Activated CD8-positive, alpha-beta T cell treated with anti-CD3 and anti-CD28 coated beads, Interleukin-2, amount 10 ng/mL, durations not matched to agents 7 days and 5 days (primary cell): ENCODE results near the gene YOD1. TPM values are rescaled to one million over a fixed set of nuclear protein-coding genes. Genes with fewer than 3 reads are reported as not detected.
A peak's percentile ranks its signal among the peaks of the same experiment; 100 is the strongest.

Experiments
- ATAC-seq: fragments of 150-1000 bp; cut with Tn5 transposase; one replicate; pipeline ENCODE4 v1.10.0; 2021; ENCODE audit warnings: moderate library complexity
- CTCF ChIA-PET: fragments of 350-600 bp; sonication (Branson Sonifier 250); formaldehyde crosslinking; loops from one replicate; lab custom pipeline; 2021; ENCODE audit warnings: antibody characterized with exemption; lab: Charles Lee
- POLR2A ChIA-PET: fragments of 350-600 bp; sonication (Branson Sonifier 250); formaldehyde crosslinking; loops from one replicate; lab custom pipeline; 2021; ENCODE audit warnings: antibody characterized with exemption; lab: Charles Lee
- DNase-seq: peaks from one replicate; pipeline ENCODE4 v3.0.0-alpha.2; 2020
- H3K27ac Mint-ChIP-seq: one replicate; pipeline ENCODE4 v1.8.0; 2021; ENCODE audit warnings: mild to moderate bottlenecking, mixed read lengths
- H3K27me3 Mint-ChIP-seq: one replicate; pipeline ENCODE4 v1.8.0; 2021; ENCODE audit warnings: low read depth, mixed read lengths
- H3K36me3 Mint-ChIP-seq: one replicate; pipeline ENCODE4 v1.8.0; 2021; ENCODE audit warnings: low read depth, mixed read lengths
- H3K4me1 Mint-ChIP-seq: one replicate; pipeline ENCODE4 v1.8.0; 2021; ENCODE audit warnings: low read depth, mixed read lengths
- H3K4me3 Mint-ChIP-seq: one replicate; pipeline ENCODE4 v1.8.0; 2021; ENCODE audit warnings: mild to moderate bottlenecking, mixed read lengths
- H3K9me3 Mint-ChIP-seq: one replicate; pipeline ENCODE4 v1.8.0; 2022; ENCODE audit warnings: mixed read lengths; ENCODE audit not compliant: insufficient read depth
- total RNA-seq, 2 experiments: library from RNA; stranded (reverse); gene quantifications; one replicate each; pipeline ENCODE4 v1.2.3, GENCODE V29; 2021

The YOD1 gene
- total RNA-seq, 2 experiments from 2014 or later: 7.7 to 8.7 TPM

DNA sequence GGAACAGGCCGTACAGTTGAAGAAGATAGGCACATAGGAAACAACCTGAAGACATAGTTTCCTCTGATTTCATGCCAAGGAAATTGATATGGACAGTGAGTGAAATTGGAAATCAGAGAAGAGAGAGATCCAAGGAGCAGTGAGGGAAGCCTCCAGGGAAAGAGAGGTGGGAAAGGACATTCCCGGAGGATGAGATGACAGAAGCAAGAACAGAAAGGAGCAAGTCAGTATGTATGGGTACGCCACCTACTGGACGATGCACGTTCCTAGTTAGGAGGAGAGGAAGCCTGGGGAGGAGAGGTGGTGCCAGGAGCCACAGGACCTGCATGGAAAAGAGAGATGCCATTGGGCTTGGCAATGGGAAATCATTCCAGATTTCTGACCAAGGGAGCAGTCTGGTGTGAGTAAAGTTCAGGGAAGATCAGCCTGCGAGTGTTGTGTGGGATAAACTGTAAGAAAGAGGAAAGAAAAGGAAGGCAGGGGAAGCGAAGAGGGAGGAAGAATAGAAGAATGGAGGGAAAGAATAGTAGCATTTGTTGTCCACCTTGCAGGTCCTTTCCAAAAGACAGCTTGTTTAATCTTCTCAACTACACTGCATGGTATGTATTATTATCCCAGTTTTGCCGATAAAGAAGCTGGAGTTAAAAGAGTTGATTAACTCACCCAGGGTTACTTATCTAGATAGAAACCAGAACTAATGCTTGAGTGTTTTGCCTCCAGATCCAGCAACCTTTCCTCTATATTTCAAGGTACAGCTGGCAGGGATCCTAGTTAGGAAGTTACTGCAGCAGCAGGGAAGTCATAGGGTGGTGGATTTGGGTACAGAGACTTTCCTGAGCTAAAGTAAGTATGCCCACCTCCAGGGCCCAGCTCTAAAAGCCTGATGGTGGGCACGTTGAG, 45.8 kb downstream of the YOD1 start:
- DNase-seq: peak; percentile 60
- peak; percentile 74 for ATAC-seq
- Mint-ChIP-seq H3K27ac (no peak overlapping the region), H3K4me1 (no peaks in the 10 kb centered on the region), H3K4me3 (no peak overlapping the region), H3K27me3 (peaks cover 33% of the 10 kb centered on the region), H3K36me3 (no peaks in the 10 kb centered on the region), H3K9me3 (no peaks in the 10 kb centered on the region)
- CTCF ChIA-PET: interaction anchor here (0.7 to 4.8 kb wide), 35 partner anchors 9 to 279 kb away, joined by 3 to 33 read pairs (median 4); partner anchors contain the start of gene C1orf116
- POLR2A ChIA-PET: no interaction called here

- POLR2A ChIA-PET: interaction anchor here (0.8 kb wide), 1 partner anchor 15 kb away, joined by 3 read pairs; no protein-coding TSS in a partner anchor
- Mint-ChIP-seq H3K9me3 (no peaks in the 10 kb centered on the region), H3K4me1 (no peaks in the 10 kb centered on the region), H3K27ac (no peak overlapping the region), H3K4me3 (no peak overlapping the region), H3K27me3 (peaks cover 31% of the 10 kb centered on the region), H3K36me3 (no peaks in the 10 kb centered on the region)
- DNase-seq: no peak
- ATAC-seq: no peak
- CTCF ChIA-PET: interaction anchor here (1.4 to 4.8 kb wide), 5 partner anchors 21 to 80 kb away, joined by 4 to 33 read pairs (median 7); partner anchors contain the start of gene PFKFB2
Measured at GRCh38 chr1:207003210-207003609, 47.8 kb downstream of the YOD1 start.

DNA sequence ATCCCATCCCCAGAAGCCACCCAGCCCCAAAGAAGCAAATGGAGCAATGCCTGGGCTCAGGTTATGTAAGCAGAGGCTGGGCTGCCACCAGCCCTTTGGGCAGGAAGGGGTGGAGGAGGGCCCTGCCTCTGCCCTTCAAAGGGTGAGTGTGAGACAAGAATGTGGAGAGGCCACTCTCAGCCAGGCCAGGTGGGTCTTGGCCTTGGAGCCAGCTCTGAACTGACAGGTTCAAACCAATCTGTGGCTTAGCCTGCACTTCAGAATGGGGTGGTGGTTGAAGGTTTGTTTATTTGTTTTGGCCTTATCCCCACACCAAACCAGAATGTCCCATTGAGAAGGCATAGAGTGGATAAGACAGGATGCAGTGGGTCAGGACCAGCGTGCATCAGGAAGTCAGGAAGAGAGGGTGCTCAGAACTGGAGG, 48.3 kb downstream of the YOD1 start:
- no peaks in the 10 kb centered on the region for H3K36me3 Mint-ChIP-seq
- ATAC-seq (no peak), DNase-seq (no peak)
- POLR2A ChIA-PET: no interaction called here
- H3K9me3 Mint-ChIP-seq: no peaks in the 10 kb centered on the region
- no peak overlapping the region for H3K27ac Mint-ChIP-seq
- CTCF ChIA-PET: interaction anchor here (1.2 to 4.8 kb wide), 3 partner anchors 12 to 67 kb away, joined by 4 to 33 read pairs (median 6); no protein-coding TSS in a partner anchor
- no peak overlapping the region for H3K4me3 Mint-ChIP-seq
- peaks cover 32% of the 10 kb centered on the region for H3K27me3 Mint-ChIP-seq
- no peaks in the 10 kb centered on the region for H3K4me1 Mint-ChIP-seq

DNA sequence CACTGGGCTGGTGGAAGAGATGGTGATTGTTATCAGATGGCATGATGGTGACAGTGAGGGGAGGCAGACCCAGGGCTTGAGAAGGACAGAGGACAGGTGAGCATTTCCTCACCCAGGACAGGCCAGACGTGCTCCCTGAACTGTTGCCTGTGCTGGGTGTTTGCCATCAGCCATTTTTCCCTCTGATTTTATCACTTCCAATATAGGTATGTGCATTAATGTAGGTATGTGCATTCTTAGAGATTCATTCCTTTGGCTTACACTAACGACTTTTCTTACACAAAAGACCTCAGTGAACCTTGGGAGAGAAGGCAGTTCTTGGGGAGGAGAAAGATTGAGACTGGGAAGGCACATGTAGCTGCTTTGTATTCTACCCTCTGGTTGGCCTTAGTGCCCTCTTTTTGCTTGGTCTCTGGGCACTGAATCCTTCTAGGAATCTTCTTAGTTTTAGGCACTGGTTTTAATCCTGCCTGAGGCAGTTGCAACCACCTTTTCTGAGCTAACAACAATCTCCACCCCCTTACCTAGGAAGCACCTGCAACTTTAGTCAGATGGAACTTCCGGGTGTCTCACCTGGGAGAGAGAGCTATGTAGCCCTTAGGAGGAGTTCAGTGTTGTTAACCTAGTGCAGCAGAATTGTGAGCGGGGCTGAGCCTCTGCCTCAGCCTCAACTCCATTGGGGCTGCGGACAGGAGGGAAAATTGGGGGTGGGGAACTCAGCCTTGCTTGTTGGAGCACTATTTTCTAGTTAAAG, 49.3 kb downstream of the YOD1 start:
- Mint-ChIP-seq H3K9me3 (no peaks in the 10 kb centered on the region), H3K27me3 (peaks cover 32% of the 10 kb centered on the region), H3K4me1 (no peaks in the 10 kb centered on the region), H3K4me3 (no peak overlapping the region), H3K27ac (no peak overlapping the region), H3K36me3 (no peaks in the 10 kb centered on the region)
- DNase-seq (no peak), ATAC-seq (no peak)
- ChIA-PET POLR2A (no interaction called here), CTCF (interaction anchor here (1.2 to 1.4 kb wide), 2 partner anchors 13 to 20 kb away, joined by 3 to 4 read pairs; no protein-coding TSS in a partner anchor)

- ATAC-seq (no peak), DNase-seq (no peak)
- no peaks in the 10 kb centered on the region for H3K4me1 Mint-ChIP-seq
- CTCF ChIA-PET: interaction anchor here (1.4 kb wide), 1 partner anchor 19 kb away, joined by 3 read pairs; no protein-coding TSS in a partner anchor
- no peaks in the 10 kb centered on the region for H3K9me3 Mint-ChIP-seq
- H3K36me3 Mint-ChIP-seq: no peaks in the 10 kb centered on the region
- H3K27me3 Mint-ChIP-seq: peaks cover 36% of the 10 kb centered on the region
- H3K27ac Mint-ChIP-seq: no peak overlapping the region
- H3K4me3 Mint-ChIP-seq: no peak overlapping the region
- POLR2A ChIA-PET: no interaction called here
Measured at GRCh38 chr1:207000651-207001291, 50.2 kb downstream of the YOD1 start.

DNA sequence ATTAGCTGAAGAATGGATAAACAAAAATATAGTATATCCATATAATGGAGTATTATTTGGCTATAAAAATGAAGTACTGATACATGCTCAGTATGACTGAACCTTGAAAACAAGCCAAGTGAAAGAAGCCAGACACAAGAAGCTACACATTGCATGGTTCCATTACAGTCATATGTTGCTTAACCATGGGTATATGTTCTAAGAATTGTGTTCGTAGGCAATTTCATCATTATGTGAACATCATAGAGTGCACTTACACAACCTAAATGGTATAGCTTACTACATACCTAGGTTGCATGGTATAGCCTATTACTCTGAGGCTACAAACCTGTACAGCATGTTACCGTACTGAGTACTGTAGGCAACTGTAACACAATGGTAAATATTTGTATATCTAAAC, 52.2 kb downstream of the YOD1 start:
- H3K36me3 Mint-ChIP-seq: no peaks in the 10 kb centered on the region
- no peak overlapping the region for H3K27ac Mint-ChIP-seq
- H3K4me1 Mint-ChIP-seq: no peaks in the 10 kb centered on the region
- no peaks in the 10 kb centered on the region for H3K9me3 Mint-ChIP-seq
- DNase-seq: no peak
- ChIA-PET CTCF (no interaction called here), POLR2A (no interaction called here)
- no peak for ATAC-seq
- peaks cover 40% of the 10 kb centered on the region for H3K27me3 Mint-ChIP-seq
- H3K4me3 Mint-ChIP-seq: no peak overlapping the region

Other genes with a start within 250 kb of the YOD1 start
- not detected for gene IL20, start 185.6 kb downstream of the YOD1 start, total RNA-seq
- not detected for gene IL24, start 153.8 kb downstream of the YOD1 start, total RNA-seq
- 10 to 100 TPM; 51.5 to 56.8 TPM for gene FCMR, start 129.3 kb downstream of the YOD1 start, total RNA-seq
- gene PIGR, start 104.7 kb downstream of the YOD1 start, total RNA-seq: not detected
- gene FCAMR, start 80.7 kb downstream of the YOD1 start, total RNA-seq: not detected
- not detected for gene C1orf116, start 18.5 kb downstream of the YOD1 start, total RNA-seq
- 1 to 10 TPM; 5.0 to 6.6 TPM for gene PFKFB2, start 2.1 kb upstream of the YOD1 start, total RNA-seq
- 1 to 10 TPM; 1.7 to 3.2 TPM for gene C4BPB, start 37.7 kb upstream of the YOD1 start, total RNA-seq
- not detected for gene C4BPA, start 53.0 kb upstream of the YOD1 start, total RNA-seq